ENCODE results near the gene BDH1.

Gene BDH1

GRCh38 chr3:197475514-197475913 is 80.3 kb downstream of the BDH1 start:
- Histone ChIP-seq H3K27ac (no peak overlapping the region), H3K36me3 (ENCODE audit: insufficient read depth, low read length) (no peaks in the 10 kb centered on the region), H3K9ac (ENCODE audit: insufficient read length) (no peak overlapping the region), H3K9me3 (ENCODE audit: low read depth, low read length) (no peaks in the 10 kb centered on the region), H3K4me3 (no peak overlapping the region)
- no peak for DNase-seq (ENCODE audit: low read depth, low spot score)
- no peak for TF ChIP-seq EZH2 (IDR thresholded peaks at IDR 0.05)

- TF ChIP-seq POLR2AphosphoS5 (IDR thresholded peaks at IDR 0.05; ENCODE audit: borderline replicate concordance, low read depth, low read length) (no peak), FOXP2 (optimal IDR thresholded peaks at IDR 0.05; ENCODE audit: control extremely low read depth, extremely low read length, insufficient read depth) (no peak), EZH2 (IDR thresholded peaks at IDR 0.05) (no peak)
These were observed 83.6 kb downstream of the BDH1 start for GRCh38 chr3:197472151-197472550.

GRCh38 chr3:197471221-197472010 is 84.4 kb downstream of the BDH1 start:
- no peak overlapping the region for H3K4me3 ChIP-seq
- TF ChIP-seq FOXP2 (optimal IDR thresholded peaks at IDR 0.05; ENCODE audit: control extremely low read depth, extremely low read length, insufficient read depth) (no peak), POLR2AphosphoS5 (IDR thresholded peaks at IDR 0.05; ENCODE audit: borderline replicate concordance, low read depth, low read length) (no peak), EZH2 (IDR thresholded peaks at IDR 0.05) (no peak)
- H3K36me3 ChIP-seq (ENCODE audit: insufficient read depth, low read length) = no peaks in the 10 kb centered on the region
- no peak overlapping the region for H3K9ac ChIP-seq (ENCODE audit: insufficient read length)
- H3K27ac ChIP-seq = no peak overlapping the region
- no peaks in the 10 kb centered on the region for H3K9me3 ChIP-seq (ENCODE audit: low read depth, low read length)
- no peak for DNase-seq (ENCODE audit: low read depth, low spot score)

More at GRCh38 chr3:197472151-197472550, 83.6 kb downstream of the BDH1 start:
- H3K9me3 ChIP-seq (ENCODE audit: low read depth, low read length) = no peaks in the 10 kb centered on the region
- H3K4me3 ChIP-seq = no peak overlapping the region
- DNase-seq (ENCODE audit: low read depth, low spot score) = no peak
- H3K36me3 ChIP-seq (ENCODE audit: insufficient read depth, low read length) = no peaks in the 10 kb centered on the region
- no peak overlapping the region for H3K9ac ChIP-seq (ENCODE audit: insufficient read length)
- H3K27ac ChIP-seq = no peak overlapping the region

- no peak overlapping the region for H3K9ac ChIP-seq (ENCODE audit: insufficient read length)
- TF ChIP-seq POLR2AphosphoS5 (IDR thresholded peaks at IDR 0.05; ENCODE audit: borderline replicate concordance, low read depth, low read length) (no peak), EZH2 (IDR thresholded peaks at IDR 0.05) (no peak), FOXP2 (optimal IDR thresholded peaks at IDR 0.05; ENCODE audit: control extremely low read depth, extremely low read length, insufficient read depth) (no peak)
- no peak for DNase-seq (ENCODE audit: low read depth, low spot score)
- H3K4me3 ChIP-seq = no peak overlapping the region
- no peak overlapping the region for H3K27ac ChIP-seq
- no peaks in the 10 kb centered on the region for H3K9me3 ChIP-seq (ENCODE audit: low read depth, low read length)
- no peaks in the 10 kb centered on the region for H3K36me3 ChIP-seq (ENCODE audit: insufficient read depth, low read length)
These were observed 86.8 kb downstream of the BDH1 start for GRCh38 chr3:197468866-197469382.

- Histone ChIP-seq H3K36me3 (ENCODE audit: insufficient read depth, low read length) (no peaks in the 10 kb centered on the region), H3K4me3 (no peak overlapping the region), H3K27ac (no peak overlapping the region), H3K9me3 (ENCODE audit: low read depth, low read length) (no peaks in the 10 kb centered on the region), H3K9ac (ENCODE audit: insufficient read length) (no peak overlapping the region)
- TF ChIP-seq EZH2 (IDR thresholded peaks at IDR 0.05) (no peak), FOXP2 (optimal IDR thresholded peaks at IDR 0.05; ENCODE audit: control extremely low read depth, extremely low read length, insufficient read depth) (no peak), POLR2AphosphoS5 (IDR thresholded peaks at IDR 0.05; ENCODE audit: borderline replicate concordance, low read depth, low read length) (no peak)
- no peak for DNase-seq (ENCODE audit: low read depth, low spot score)
These were observed 87.6 kb downstream of the BDH1 start for GRCh38 chr3:197468167-197468566.

- Histone ChIP-seq H3K4me3 (peak overlapping the region; percentile 61), H3K36me3 (ENCODE audit: insufficient read depth, low read length) (no peaks in the 10 kb centered on the region), H3K9me3 (ENCODE audit: low read depth, low read length) (no peaks in the 10 kb centered on the region), H3K27ac (peak overlapping the region; percentile 72), H3K9ac (ENCODE audit: insufficient read length) (peak overlapping the region; percentile 41)
- TF ChIP-seq POLR2AphosphoS5 (IDR thresholded peaks at IDR 0.05; ENCODE audit: borderline replicate concordance, low read depth, low read length) = no peak
- TF ChIP-seq FOXP2 (optimal IDR thresholded peaks at IDR 0.05; ENCODE audit: control extremely low read depth, extremely low read length, insufficient read depth) = peak; percentile 29
- DNase-seq (ENCODE audit: low read depth, low spot score) = no peak
These were observed 89.0 kb downstream of the BDH1 start for GRCh38 chr3:197466586-197467399.

- no peak overlapping the region for H3K4me3 ChIP-seq
- TF ChIP-seq FOXP2 (optimal IDR thresholded peaks at IDR 0.05; ENCODE audit: control extremely low read depth, extremely low read length, insufficient read depth) (no peak), POLR2AphosphoS5 (IDR thresholded peaks at IDR 0.05; ENCODE audit: borderline replicate concordance, low read depth, low read length) (no peak), EZH2 (IDR thresholded peaks at IDR 0.05) (no peak)
- H3K9ac ChIP-seq (ENCODE audit: insufficient read length) = no peak overlapping the region
- DNase-seq (ENCODE audit: low read depth, low spot score) = no peak
- H3K27ac ChIP-seq = no peak overlapping the region
- H3K9me3 ChIP-seq (ENCODE audit: low read depth, low read length) = no peaks in the 10 kb centered on the region
- no peaks in the 10 kb centered on the region for H3K36me3 ChIP-seq (ENCODE audit: insufficient read depth, low read length)
These were observed 89.7 kb downstream of the BDH1 start for GRCh38 chr3:197465996-197466549.
